ENCODE measurements around the gene DLG3. TPM values are rescaled to one million over a fixed set of nuclear protein-coding genes. Genes with fewer than 3 reads are reported as not detected.

DLG3 gene
- total RNA-seq, 1 experiment from 2014 or later = 41.7 TPM

DNA sequence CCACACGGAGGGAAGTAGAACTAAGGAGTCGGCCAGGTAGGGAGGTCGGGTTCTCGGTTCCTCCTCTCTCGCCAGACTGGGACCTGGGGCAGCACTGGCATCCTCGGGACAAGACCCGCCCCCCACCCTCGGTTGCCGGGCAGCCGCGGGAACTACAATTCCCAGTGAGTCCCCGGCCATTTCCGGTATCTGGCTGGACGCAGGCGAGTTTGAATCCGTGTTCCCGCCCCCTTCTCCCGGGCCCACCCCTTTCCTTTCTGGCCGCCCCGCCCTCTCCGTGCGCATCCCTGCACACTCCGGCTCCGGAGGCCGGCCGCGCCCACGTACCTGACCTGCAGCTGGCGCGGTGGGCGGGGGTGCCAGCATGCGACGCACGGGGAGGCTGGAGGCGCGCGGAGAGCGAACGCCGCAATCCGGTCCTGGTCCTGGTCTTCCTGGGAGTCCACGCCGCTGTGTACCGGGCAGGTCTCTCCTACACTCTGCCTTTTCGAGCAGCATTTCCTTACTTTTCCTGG, 10.2 kb upstream of the DLG3 start:
- CTCF ChIA-PET = interaction anchor here (0.6 to 5.1 kb wide), 7 partner anchors 10 to 231 kb away, joined by 3 to 94 read pairs (median 6); partner anchors contain the start of genes DLG3 and GDPD2
- POLR2A ChIA-PET = interaction anchor here (1.1 to 3.8 kb wide), 2 partner anchors 10 to 11 kb away, joined by 4 to 20 read pairs; partner anchors contain the start of genes DLG3 and GDPD2
- H3K4me3 Mint-ChIP-seq = peak overlapping the region; percentile 91
- no peaks in the 10 kb centered on the region for H3K9me3 Mint-ChIP-seq
- H3K4me1 Mint-ChIP-seq = peaks cover 16% of the 10 kb centered on the region
- peak; percentile 79 for ATAC-seq
- peak overlapping the region; percentile 96 for H3K27ac Mint-ChIP-seq
- peak; percentile 91 for DNase-seq (ENCODE audit: low spot score)
- peaks cover 5% of the 10 kb centered on the region; the same call in 1 of the 2 replicates for H3K36me3 Mint-ChIP-seq
- peaks cover 10% of the 10 kb centered on the region for H3K27me3 Mint-ChIP-seq (ENCODE audit: low read depth)
- TF ChIP-seq, protein P1, sequence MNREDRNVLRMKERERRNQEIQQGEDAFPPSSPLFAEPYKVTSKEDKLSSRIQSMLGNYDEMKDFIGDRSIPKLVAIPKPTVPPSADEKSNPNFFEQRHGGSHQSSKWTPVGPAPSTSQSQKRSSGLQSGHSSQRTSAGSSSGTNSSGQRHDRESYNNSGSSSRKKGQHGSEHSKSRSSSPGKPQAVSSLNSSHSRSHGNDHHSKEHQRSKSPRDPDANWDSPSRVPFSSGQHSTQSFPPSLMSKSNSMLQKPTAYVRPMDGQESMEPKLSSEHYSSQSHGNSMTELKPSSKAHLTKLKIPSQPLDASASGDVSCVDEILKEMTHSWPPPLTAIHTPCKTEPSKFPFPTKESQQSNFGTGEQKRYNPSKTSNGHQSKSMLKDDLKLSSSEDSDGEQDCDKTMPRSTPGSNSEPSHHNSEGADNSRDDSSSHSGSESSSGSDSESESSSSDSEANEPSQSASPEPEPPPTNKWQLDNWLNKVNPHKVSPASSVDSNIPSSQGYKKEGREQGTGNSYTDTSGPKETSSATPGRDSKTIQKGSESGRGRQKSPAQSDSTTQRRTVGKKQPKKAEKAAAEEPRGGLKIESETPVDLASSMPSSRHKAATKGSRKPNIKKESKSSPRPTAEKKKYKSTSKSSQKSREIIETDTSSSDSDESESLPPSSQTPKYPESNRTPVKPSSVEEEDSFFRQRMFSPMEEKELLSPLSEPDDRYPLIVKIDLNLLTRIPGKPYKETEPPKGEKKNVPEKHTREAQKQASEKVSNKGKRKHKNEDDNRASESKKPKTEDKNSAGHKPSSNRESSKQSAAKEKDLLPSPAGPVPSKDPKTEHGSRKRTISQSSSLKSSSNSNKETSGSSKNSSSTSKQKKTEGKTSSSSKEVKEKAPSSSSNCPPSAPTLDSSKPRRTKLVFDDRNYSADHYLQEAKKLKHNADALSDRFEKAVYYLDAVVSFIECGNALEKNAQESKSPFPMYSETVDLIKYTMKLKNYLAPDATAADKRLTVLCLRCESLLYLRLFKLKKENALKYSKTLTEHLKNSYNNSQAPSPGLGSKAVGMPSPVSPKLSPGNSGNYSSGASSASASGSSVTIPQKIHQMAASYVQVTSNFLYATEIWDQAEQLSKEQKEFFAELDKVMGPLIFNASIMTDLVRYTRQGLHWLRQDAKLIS (CRISPR knock-in tag; IDR thresholded peaks at IDR 0.05; ENCODE audit: borderline replicate concordance) = no peak
- TF ChIP-seq RELA (CRISPR knock-in tag; IDR thresholded peaks at IDR 0.05; ENCODE audit: borderline replicate concordance) (no peak), CBFB (CRISPR knock-in tag; IDR thresholded peaks at IDR 0.05; ENCODE audit: low read depth) (no peak), ESRRA (CRISPR knock-in tag; IDR thresholded peaks at IDR 0.05; ENCODE audit: borderline replicate concordance) (0 out of 2 replicates have a peak, but pooled peaks have one; percentile 17), FOXJ3 (CRISPR knock-in tag; IDR thresholded peaks at IDR 0.05; ENCODE audit: borderline replicate concordance) (no peak), CREB1 (CRISPR knock-in tag; IDR thresholded peaks at IDR 0.05) (no peak), TP53 (CRISPR knock-in tag; IDR thresholded peaks at IDR 0.05) (no peak)
- TF ChIP-seq, protein P2, sequence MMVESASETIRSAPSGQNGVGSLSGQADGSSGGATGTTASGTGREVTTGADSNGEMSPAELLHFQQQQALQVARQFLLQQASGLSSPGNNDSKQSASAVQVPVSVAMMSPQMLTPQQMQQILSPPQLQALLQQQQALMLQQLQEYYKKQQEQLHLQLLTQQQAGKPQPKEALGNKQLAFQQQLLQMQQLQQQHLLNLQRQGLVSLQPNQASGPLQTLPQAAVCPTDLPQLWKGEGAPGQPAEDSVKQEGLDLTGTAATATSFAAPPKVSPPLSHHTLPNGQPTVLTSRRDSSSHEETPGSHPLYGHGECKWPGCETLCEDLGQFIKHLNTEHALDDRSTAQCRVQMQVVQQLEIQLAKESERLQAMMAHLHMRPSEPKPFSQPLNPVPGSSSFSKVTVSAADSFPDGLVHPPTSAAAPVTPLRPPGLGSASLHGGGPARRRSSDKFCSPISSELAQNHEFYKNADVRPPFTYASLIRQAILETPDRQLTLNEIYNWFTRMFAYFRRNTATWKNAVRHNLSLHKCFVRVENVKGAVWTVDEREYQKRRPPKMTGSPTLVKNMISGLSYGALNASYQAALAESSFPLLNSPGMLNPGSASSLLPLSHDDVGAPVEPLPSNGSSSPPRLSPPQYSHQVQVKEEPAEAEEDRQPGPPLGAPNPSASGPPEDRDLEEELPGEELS (CRISPR knock-in tag; IDR thresholded peaks at IDR 0.05) = no peak
- TF ChIP-seq, protein P3, sequence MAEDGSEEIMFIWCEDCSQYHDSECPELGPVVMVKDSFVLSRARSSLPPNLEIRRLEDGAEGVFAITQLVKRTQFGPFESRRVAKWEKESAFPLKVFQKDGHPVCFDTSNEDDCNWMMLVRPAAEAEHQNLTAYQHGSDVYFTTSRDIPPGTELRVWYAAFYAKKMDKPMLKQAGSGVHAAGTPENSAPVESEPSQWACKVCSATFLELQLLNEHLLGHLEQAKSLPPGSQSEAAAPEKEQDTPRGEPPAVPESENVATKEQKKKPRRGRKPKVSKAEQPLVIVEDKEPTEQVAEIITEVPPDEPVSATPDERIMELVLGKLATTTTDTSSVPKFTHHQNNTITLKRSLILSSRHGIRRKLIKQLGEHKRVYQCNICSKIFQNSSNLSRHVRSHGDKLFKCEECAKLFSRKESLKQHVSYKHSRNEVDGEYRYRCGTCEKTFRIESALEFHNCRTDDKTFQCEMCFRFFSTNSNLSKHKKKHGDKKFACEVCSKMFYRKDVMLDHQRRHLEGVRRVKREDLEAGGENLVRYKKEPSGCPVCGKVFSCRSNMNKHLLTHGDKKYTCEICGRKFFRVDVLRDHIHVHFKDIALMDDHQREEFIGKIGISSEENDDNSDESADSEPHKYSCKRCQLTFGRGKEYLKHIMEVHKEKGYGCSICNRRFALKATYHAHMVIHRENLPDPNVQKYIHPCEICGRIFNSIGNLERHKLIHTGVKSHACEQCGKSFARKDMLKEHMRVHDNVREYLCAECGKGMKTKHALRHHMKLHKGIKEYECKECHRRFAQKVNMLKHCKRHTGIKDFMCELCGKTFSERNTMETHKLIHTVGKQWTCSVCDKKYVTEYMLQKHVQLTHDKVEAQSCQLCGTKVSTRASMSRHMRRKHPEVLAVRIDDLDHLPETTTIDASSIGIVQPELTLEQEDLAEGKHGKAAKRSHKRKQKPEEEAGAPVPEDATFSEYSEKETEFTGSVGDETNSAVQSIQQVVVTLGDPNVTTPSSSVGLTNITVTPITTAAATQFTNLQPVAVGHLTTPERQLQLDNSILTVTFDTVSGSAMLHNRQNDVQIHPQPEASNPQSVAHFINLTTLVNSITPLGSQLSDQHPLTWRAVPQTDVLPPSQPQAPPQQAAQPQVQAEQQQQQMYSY (CRISPR knock-in tag; IDR thresholded peaks at IDR 0.05) = 0 out of 2 replicates have a peak, but pooled peaks have one; percentile 28
- TF ChIP-seq, protein P4, sequence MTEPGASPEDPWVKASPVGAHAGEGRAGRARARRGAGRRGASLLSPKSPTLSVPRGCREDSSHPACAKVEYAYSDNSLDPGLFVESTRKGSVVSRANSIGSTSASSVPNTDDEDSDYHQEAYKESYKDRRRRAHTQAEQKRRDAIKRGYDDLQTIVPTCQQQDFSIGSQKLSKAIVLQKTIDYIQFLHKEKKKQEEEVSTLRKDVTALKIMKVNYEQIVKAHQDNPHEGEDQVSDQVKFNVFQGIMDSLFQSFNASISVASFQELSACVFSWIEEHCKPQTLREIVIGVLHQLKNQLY (CRISPR knock-in tag; IDR thresholded peaks at IDR 0.05) = no peak
- TF ChIP-seq, protein P5, sequence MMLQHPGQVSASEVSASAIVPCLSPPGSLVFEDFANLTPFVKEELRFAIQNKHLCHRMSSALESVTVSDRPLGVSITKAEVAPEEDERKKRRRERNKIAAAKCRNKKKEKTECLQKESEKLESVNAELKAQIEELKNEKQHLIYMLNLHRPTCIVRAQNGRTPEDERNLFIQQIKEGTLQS (CRISPR knock-in tag; conservative IDR thresholded peaks at IDR 0.05) = no peak

DNA sequence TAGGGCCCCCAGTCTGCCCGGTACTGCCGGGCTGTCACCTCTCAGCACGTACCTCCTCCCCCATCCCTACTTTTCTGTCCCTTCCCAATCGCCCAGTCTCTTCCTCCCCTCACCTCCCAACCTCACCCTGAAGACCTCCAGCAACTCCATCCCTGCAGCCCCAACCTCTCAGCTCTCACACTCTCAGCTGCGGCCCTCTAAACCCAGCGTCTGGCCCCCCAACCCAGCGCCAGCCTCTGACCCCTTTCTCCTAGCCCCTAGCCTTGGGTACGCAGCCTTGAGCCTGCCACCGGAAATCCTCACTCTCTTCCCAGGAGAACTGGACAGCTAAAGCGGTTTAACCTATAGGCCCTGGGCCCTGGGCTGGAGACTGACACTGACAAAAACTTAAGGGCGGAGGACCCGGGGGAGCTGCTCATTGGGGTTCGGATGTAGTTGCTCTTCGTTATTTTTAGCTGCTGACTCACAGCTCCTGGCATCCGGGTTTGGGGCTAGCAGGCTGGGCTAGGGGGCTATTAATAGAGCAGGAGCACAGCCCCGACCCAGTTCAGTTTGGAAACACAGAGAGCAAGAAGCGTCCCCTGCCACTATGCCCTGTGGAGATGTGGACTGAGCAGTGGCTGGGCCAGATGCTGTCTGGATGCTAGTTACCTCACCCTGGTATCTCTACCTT, 9.6 kb upstream of the DLG3 start:
- ATAC-seq (no peak), DNase-seq (ENCODE audit: low spot score) (no peak)
- Mint-ChIP-seq H3K36me3 (peaks cover 4% of the 10 kb centered on the region; the same call in 1 of the 2 replicates), H3K27me3 (ENCODE audit: low read depth) (peaks cover 10% of the 10 kb centered on the region), H3K9me3 (no peaks in the 10 kb centered on the region), H3K4me1 (peaks cover 16% of the 10 kb centered on the region), H3K27ac (no peak overlapping the region), H3K4me3 (peak overlapping the region; percentile 91)
- POLR2A ChIA-PET = interaction anchor here (3.8 kb wide), 1 partner anchor 12 kb away, joined by 20 read pairs; the partner anchor contains the start of gene GDPD2
- CTCF ChIA-PET = interaction anchor here (1.1 to 5.1 kb wide), 4 partner anchors 9 to 19 kb away, joined by 4 to 94 read pairs (median 19); partner anchors contain the start of genes DLG3 and GDPD2
- no peak for TF ChIP-seq PRRX2 (CRISPR knock-in tag; IDR thresholded peaks at IDR 0.05)
- TF ChIP-seq ZNF416 (CRISPR knock-in tag; IDR thresholded peaks at IDR 0.05) = no peak
- TF ChIP-seq, protein P6, sequence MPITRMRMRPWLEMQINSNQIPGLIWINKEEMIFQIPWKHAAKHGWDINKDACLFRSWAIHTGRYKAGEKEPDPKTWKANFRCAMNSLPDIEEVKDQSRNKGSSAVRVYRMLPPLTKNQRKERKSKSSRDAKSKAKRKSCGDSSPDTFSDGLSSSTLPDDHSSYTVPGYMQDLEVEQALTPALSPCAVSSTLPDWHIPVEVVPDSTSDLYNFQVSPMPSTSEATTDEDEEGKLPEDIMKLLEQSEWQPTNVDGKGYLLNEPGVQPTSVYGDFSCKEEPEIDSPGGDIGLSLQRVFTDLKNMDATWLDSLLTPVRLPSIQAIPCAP (CRISPR knock-in tag; IDR thresholded peaks at IDR 0.05) = no peak
- no peak for TF ChIP-seq FOXP1 (CRISPR knock-in tag; IDR thresholded peaks at IDR 0.05; ENCODE audit: borderline replicate concordance)
- TF ChIP-seq GRHL2 (CRISPR knock-in tag; IDR thresholded peaks at IDR 0.05; ENCODE audit: insufficient replicate concordance, severe bottlenecking) = no peak
- TF ChIP-seq JUN (CRISPR knock-in tag; IDR thresholded peaks at IDR 0.05) = no peak
- TF ChIP-seq, protein P7, sequence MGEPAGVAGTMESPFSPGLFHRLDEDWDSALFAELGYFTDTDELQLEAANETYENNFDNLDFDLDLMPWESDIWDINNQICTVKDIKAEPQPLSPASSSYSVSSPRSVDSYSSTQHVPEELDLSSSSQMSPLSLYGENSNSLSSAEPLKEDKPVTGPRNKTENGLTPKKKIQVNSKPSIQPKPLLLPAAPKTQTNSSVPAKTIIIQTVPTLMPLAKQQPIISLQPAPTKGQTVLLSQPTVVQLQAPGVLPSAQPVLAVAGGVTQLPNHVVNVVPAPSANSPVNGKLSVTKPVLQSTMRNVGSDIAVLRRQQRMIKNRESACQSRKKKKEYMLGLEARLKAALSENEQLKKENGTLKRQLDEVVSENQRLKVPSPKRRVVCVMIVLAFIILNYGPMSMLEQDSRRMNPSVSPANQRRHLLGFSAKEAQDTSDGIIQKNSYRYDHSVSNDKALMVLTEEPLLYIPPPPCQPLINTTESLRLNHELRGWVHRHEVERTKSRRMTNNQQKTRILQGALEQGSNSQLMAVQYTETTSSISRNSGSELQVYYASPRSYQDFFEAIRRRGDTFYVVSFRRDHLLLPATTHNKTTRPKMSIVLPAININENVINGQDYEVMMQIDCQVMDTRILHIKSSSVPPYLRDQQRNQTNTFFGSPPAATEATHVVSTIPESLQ (CRISPR knock-in tag; IDR thresholded peaks at IDR 0.05) = no peak

Measured in WTC11 (cell line).